ENCODE measurements around the gene WWP2.

WWP2 gene

GRCh38 chr16:69926241-69926640 lies 164.1 kb downstream of the WWP2 start:
- no peak for DNase-seq (ENCODE audit: low read depth in 2 of 2)

- no peak for DNase-seq (ENCODE audit: low read depth in 2 of 2)
Measured at GRCh38 chr16:69927056-69927757, 165.1 kb downstream of the WWP2 start.

GRCh38 chr16:69928856-69929400 lies 166.8 kb downstream of the WWP2 start:
- DNase-seq (ENCODE audit: low read depth in 2 of 2): no peak

GRCh38 chr16:69929480-69929879 lies 167.3 kb downstream of the WWP2 start:
- DNase-seq (ENCODE audit: low read depth in 2 of 2): no peak

- no peak for DNase-seq (ENCODE audit: low read depth in 2 of 2)
Measured at GRCh38 chr16:69930117-69930776, 168.1 kb downstream of the WWP2 start.

- DNase-seq (ENCODE audit: low read depth in 2 of 2): no peak
Measured at GRCh38 chr16:69931631-69932030, 169.5 kb downstream of the WWP2 start.

GRCh38 chr16:69932228-69932627 lies 170.1 kb downstream of the WWP2 start:
- DNase-seq (ENCODE audit: low read depth in 2 of 2): no peak

GRCh38 chr16:69932691-69933392 lies 170.7 kb downstream of the WWP2 start:
- no peak for DNase-seq (ENCODE audit: low read depth in 2 of 2)

- DNase-seq (ENCODE audit: low read depth in 2 of 2): no peak
Measured at GRCh38 chr16:69934044-69934443, 171.9 kb downstream of the WWP2 start.

GRCh38 chr16:69934751-69935150 lies 172.6 kb downstream of the WWP2 start:
- no peak for DNase-seq (ENCODE audit: low read depth in 2 of 2)

- DNase-seq (ENCODE audit: low read depth in 2 of 2): no peak
Measured at GRCh38 chr16:69935278-69935711, 173.2 kb downstream of the WWP2 start.

GRCh38 chr16:69935740-69936139 lies 173.6 kb downstream of the WWP2 start:
- no peak for DNase-seq (ENCODE audit: low read depth in 2 of 2)

- no peak for DNase-seq (ENCODE audit: low read depth in 2 of 2)
Measured at GRCh38 chr16:69936252-69936651, 174.1 kb downstream of the WWP2 start.

GRCh38 chr16:69936751-69937211 lies 174.6 kb downstream of the WWP2 start:
- no peak for DNase-seq (ENCODE audit: low read depth in 2 of 2)

GRCh38 chr16:69937465-69937951 lies 175.4 kb downstream of the WWP2 start:
- DNase-seq (ENCODE audit: low read depth in 2 of 2): no peak

- no peak for DNase-seq (ENCODE audit: low read depth in 2 of 2)
Measured at GRCh38 chr16:69938981-69939820, 177.1 kb downstream of the WWP2 start.

GRCh38 chr16:69939821-69940585 lies 177.9 kb downstream of the WWP2 start:
- DNase-seq (ENCODE audit: low read depth in 2 of 2): no peak

GRCh38 chr16:69940676-69941075 lies 178.5 kb downstream of the WWP2 start:
- no peak for DNase-seq (ENCODE audit: low read depth in 2 of 2)

GRCh38 chr16:69941251-69942098 lies 179.3 kb downstream of the WWP2 start:
- no peak for DNase-seq (ENCODE audit: low read depth in 2 of 2)

- DNase-seq (ENCODE audit: low read depth in 2 of 2): no peak
Measured at GRCh38 chr16:69942099-69942491, 180.0 kb downstream of the WWP2 start.
